Gastrocnemius medialis (tissue), 4 donors: ENCODE measurements around the gene SOX11.

Experiments used
- POLR2A ChIP-seq, 2 donors: fragments of 450-650 bp; IDR thresholded peaks; one replicate each; pipeline ENCODE4 v1.6.1; 2017; ENCODE audit warnings: antibody characterized with exemption in 2 of 2, mild to moderate bottlenecking in 2 of 2, moderate library complexity in 2 of 2
- TF ChIP-seq, protein P1 (sequence below), 5 experiments: fragments of 450-650 bp in 3 of 5; fragments of 200-600 bp in 2 of 5; sonication (generic) in 2 of 5; IDR thresholded peaks in 4 of 5; conservative IDR thresholded peaks in 1 of 5; 1 replicate in 4 of 5; 2 replicates in 1 of 5; pipeline ENCODE4 v1.5.1; 2016 to 2019; ENCODE audit warnings: antibody characterized with exemption in 5 of 5, mild to moderate bottlenecking in 3 of 5, moderate library complexity in 3 of 5

DNA sequence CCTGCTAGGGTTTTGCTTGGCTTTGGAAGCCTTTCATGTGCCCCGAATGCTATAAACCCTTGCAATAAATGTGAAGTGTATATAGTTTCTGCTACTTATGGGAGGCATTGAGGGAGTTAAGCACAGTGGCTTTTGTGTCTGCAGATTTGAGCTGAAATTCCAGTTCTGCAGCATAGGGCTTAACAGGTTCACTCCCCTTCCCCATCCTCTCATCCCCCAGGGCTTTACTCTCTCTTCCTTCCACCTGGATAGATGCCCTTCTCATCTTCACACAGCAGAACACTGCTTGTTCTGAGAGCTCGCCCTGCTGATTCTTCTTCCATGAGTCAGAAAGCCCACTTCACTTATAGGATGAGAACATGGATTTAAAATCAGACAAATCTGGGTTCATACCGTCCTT, 37.2 kb downstream of the SOX11 start:
- TF ChIP-seq, protein P1, sequence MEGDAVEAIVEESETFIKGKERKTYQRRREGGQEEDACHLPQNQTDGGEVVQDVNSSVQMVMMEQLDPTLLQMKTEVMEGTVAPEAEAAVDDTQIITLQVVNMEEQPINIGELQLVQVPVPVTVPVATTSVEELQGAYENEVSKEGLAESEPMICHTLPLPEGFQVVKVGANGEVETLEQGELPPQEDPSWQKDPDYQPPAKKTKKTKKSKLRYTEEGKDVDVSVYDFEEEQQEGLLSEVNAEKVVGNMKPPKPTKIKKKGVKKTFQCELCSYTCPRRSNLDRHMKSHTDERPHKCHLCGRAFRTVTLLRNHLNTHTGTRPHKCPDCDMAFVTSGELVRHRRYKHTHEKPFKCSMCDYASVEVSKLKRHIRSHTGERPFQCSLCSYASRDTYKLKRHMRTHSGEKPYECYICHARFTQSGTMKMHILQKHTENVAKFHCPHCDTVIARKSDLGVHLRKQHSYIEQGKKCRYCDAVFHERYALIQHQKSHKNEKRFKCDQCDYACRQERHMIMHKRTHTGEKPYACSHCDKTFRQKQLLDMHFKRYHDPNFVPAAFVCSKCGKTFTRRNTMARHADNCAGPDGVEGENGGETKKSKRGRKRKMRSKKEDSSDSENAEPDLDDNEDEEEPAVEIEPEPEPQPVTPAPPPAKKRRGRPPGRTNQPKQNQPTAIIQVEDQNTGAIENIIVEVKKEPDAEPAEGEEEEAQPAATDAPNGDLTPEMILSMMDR (IDR thresholded peaks at IDR 0.05 in 4 of 5, conservative IDR thresholded peaks at IDR 0.05 in 1 of 5), result no peak
- no peak for TF ChIP-seq POLR2A (IDR thresholded peaks at IDR 0.05)
